HuH-7 (cell line): ENCODE results near the gene SPEG.

Source experiments
- DNase-seq: peaks from one replicate; pipeline ENCODE4 v3.0.0; 2011; ENCODE audit warnings: low spot score

SPEG gene

GRCh38 chr2:219533930-219534661, 99.5 kb downstream of the SPEG start:
- DNase-seq: no peak

GRCh38 chr2:219536425-219536824, 101.8 kb downstream of the SPEG start:
- DNase-seq: no peak

GRCh38 chr2:219536967-219537366, 102.3 kb downstream of the SPEG start:
- no peak for DNase-seq

GRCh38 chr2:219537657-219538488, 103.2 kb downstream of the SPEG start:
- no peak for DNase-seq

GRCh38 chr2:219538504-219538951, 103.9 kb downstream of the SPEG start:
- no peak for DNase-seq

- no peak for DNase-seq
Observed at GRCh38 chr2:219538956-219539788, 104.5 kb downstream of the SPEG start.

GRCh38 chr2:219539926-219540678, 105.5 kb downstream of the SPEG start:
- DNase-seq: no peak

- DNase-seq: no peak
Observed at GRCh38 chr2:219540784-219541504, 106.3 kb downstream of the SPEG start.

- peak; percentile 96 for DNase-seq
Observed at GRCh38 chr2:219541611-219542180, 107.1 kb downstream of the SPEG start.

GRCh38 chr2:219542931-219543595, 108.4 kb downstream of the SPEG start:
- DNase-seq: peak; percentile 65

GRCh38 chr2:219543596-219544358, 109.1 kb downstream of the SPEG start, which contains the start of the genes CHPF and TMEM198:
Gene CHPF, minus strand, starts transcription at chr2:219543809. Its CDS starts 271 bp downstream, at chr2:219543538.
Gene TMEM198, plus strand, starts transcription at chr2:219544028. Its CDS starts 700 bp downstream, at chr2:219544728.
- DNase-seq: peak; percentile 100

GRCh38 chr2:219544567-219544966, 109.9 kb downstream of the SPEG start:
- DNase-seq: no peak

- no peak for DNase-seq
Observed at GRCh38 chr2:219545295-219545942, 110.8 kb downstream of the SPEG start.

GRCh38 chr2:219545943-219546352, 111.3 kb downstream of the SPEG start:
- DNase-seq: no peak

GRCh38 chr2:219547621-219548020, 113.0 kb downstream of the SPEG start:
- DNase-seq: no peak
